ENCODE measurements around the gene CCDC187.

GRCh38 chr9:136201609-136202453 is 102.1 kb downstream of the CCDC187 start:
- TF ChIP-seq, protein P1, sequence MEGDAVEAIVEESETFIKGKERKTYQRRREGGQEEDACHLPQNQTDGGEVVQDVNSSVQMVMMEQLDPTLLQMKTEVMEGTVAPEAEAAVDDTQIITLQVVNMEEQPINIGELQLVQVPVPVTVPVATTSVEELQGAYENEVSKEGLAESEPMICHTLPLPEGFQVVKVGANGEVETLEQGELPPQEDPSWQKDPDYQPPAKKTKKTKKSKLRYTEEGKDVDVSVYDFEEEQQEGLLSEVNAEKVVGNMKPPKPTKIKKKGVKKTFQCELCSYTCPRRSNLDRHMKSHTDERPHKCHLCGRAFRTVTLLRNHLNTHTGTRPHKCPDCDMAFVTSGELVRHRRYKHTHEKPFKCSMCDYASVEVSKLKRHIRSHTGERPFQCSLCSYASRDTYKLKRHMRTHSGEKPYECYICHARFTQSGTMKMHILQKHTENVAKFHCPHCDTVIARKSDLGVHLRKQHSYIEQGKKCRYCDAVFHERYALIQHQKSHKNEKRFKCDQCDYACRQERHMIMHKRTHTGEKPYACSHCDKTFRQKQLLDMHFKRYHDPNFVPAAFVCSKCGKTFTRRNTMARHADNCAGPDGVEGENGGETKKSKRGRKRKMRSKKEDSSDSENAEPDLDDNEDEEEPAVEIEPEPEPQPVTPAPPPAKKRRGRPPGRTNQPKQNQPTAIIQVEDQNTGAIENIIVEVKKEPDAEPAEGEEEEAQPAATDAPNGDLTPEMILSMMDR (conservative IDR thresholded peaks at IDR 0.05; ENCODE audit: low read depth, low read length), result no peak
- peak; percentile 97 for TF ChIP-seq EZH2 (IDR thresholded peaks at IDR 0.05; ENCODE audit: borderline replicate concordance, low read depth, low read length, poor library complexity, severe bottlenecking)
